Caco-2 (cell line): ENCODE measurements around the gene AGR2. TPM values are rescaled to one million over a fixed set of nuclear protein-coding genes. Genes with fewer than 3 reads are reported as not detected.

Experiments used
- BruUV-seq: library from RNA; stranded (reverse); fragments of 400-500 nt; replicated peaks from 2 replicates; lab custom pipeline; 2021; lab: Mats Ljungman, UMichigan
- CTCF ChIA-PET: fragments of 300-600 bp; sonication (Branson Sonifier 250); formaldehyde crosslinking; loops from one replicate; lab custom pipeline; 2022; ENCODE audit warnings: antibody characterized with exemption; lab: Charles Lee
- POLR2A ChIA-PET: fragments of 300-600 bp; sonication (Branson Sonifier 250); formaldehyde crosslinking; loops from one replicate; lab custom pipeline; 2022; ENCODE audit warnings: antibody characterized with exemption; lab: Charles Lee
- DNase-seq, 2 experiments: peaks; one replicate each; pipeline versions ENCODE4 v3.0.0 to v3.0.0-alpha.2; 2020 to 2022
- H3K27me3 ChIP-seq: replicated peaks from 2 replicates; pipeline ENCODE4 v1.6.0; 2011; ENCODE audit warnings: low read length; ENCODE audit not compliant: control insufficient read depth, insufficient read depth
- H3K36me3 ChIP-seq: 2 replicates; pipeline ENCODE4 v1.5.1; 2011; ENCODE audit warnings: low read length; ENCODE audit not compliant: control insufficient read depth, insufficient read depth
- H3K4me1 ChIP-seq: fragments of 250-450 bp; sonication (Bioruptor Pico); 2 replicates; pipeline ENCODE4 v1.5.1; 2020; ENCODE audit warnings: mild to moderate bottlenecking
- H3K4me3 ChIP-seq: 2 replicates; pipeline ENCODE4 v1.5.1; 2011; ENCODE audit warnings: low read depth, mild to moderate bottlenecking, control low read depth, low read length
- H3K9me3 ChIP-seq: fragments of 250-450 bp; sonication (Bioruptor Pico); 2 replicates; pipeline ENCODE4 v1.5.1; 2020; ENCODE audit warnings: mild to moderate bottlenecking, moderate library complexity
- H3K27ac Mint-ChIP-seq: one replicate; pipeline ENCODE4 v1.8.0; 2022; ENCODE audit warnings: mixed read lengths; ENCODE audit not compliant: unreplicated experiment
- H3K27me3 Mint-ChIP-seq: one replicate; pipeline ENCODE4 v1.8.0; 2022; ENCODE audit warnings: mixed read lengths; ENCODE audit not compliant: insufficient read depth, unreplicated experiment
- H3K36me3 Mint-ChIP-seq: one replicate; pipeline ENCODE4 v1.8.0; 2022; ENCODE audit warnings: mild to moderate bottlenecking, mixed read lengths; ENCODE audit not compliant: insufficient read depth, unreplicated experiment
- H3K4me1 Mint-ChIP-seq: one replicate; pipeline ENCODE4 v1.8.0; 2022; ENCODE audit warnings: low read depth, mixed read lengths; ENCODE audit not compliant: unreplicated experiment
- H3K4me3 Mint-ChIP-seq: one replicate; pipeline ENCODE4 v1.8.0; 2022; ENCODE audit warnings: mild to moderate bottlenecking, moderate library complexity, mixed read lengths; ENCODE audit not compliant: unreplicated experiment
- H3K9me3 Mint-ChIP-seq: one replicate; pipeline ENCODE4 v1.8.0; 2022; ENCODE audit warnings: mixed read lengths; ENCODE audit not compliant: unreplicated experiment
- intact Hi-C: fragments of 100-400 bp; cut with micrococcal nuclease; formaldehyde crosslinking; loops from one replicate; pipeline ENCODE4 v1.10.0; 2022; ENCODE audit not compliant: unreplicated experiment
- total RNA-seq: library from RNA; stranded (reverse); gene quantifications from 2 replicates; pipeline ENCODE4 v1.2.3, GENCODE V29; 2022
- TF ChIP-seq, protein P1 (sequence below), 2 experiments: fragments of 200-600 bp in 1 of 2; IDR thresholded peaks; 1 replicate in 1 of 2; 2 replicates in 1 of 2; pipeline versions ENCODE4 v1.5.1 to v1.8.0; 2011 to 2022; ENCODE audit warnings: antibody characterized with exemption in 1 of 2, control low read depth in 1 of 2, inconsistent platforms in 1 of 2, low read depth in 1 of 2, low read length in 1 of 2, mild to moderate bottlenecking in 1 of 2, moderate library complexity in 1 of 2; ENCODE audit not compliant: insufficient read depth in 1 of 2, severe bottlenecking in 1 of 2, unreplicated experiment in 1 of 2

AGR2 gene
- total RNA-seq, 1 experiment from 2014 or later = 343 TPM

DNA sequence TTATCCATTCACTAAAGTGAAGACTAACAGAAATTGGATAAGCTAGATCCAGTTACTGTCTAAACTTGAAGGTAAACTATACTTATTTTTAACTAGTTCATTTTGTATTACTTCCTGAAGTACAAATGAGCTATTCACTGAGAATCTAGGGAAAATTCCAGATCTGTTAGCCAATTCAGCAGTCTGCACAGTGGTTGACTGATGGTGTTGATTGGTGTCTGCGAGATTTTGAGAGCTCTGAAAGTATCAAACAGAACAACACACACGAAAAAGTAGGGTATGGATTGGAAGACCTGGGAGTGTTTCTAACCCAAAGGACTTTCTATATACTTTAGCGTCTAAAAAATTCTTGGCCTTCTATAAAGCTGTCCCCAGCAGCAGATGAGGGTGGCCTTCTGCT is 33.6 kb upstream of the AGR2 start:
- H3K27me3 Mint-ChIP-seq = no peaks in the 10 kb centered on the region
- DNase-seq = no peak
- no peaks in the 10 kb centered on the region for H3K36me3 Mint-ChIP-seq
- CTCF ChIA-PET = no interaction called here
- POLR2A ChIA-PET = no interaction called here
- no peak overlapping the region for H3K27ac Mint-ChIP-seq
- H3K27me3 ChIP-seq = no peaks in the 10 kb centered on the region
- no peaks in the 10 kb centered on the region for H3K36me3 ChIP-seq
- BruUV-seq = no TSS peak
- H3K9me3 ChIP-seq = peaks cover 6% of the 10 kb centered on the region; the same call in 1 of the 2 replicates
- TF ChIP-seq, protein P1, sequence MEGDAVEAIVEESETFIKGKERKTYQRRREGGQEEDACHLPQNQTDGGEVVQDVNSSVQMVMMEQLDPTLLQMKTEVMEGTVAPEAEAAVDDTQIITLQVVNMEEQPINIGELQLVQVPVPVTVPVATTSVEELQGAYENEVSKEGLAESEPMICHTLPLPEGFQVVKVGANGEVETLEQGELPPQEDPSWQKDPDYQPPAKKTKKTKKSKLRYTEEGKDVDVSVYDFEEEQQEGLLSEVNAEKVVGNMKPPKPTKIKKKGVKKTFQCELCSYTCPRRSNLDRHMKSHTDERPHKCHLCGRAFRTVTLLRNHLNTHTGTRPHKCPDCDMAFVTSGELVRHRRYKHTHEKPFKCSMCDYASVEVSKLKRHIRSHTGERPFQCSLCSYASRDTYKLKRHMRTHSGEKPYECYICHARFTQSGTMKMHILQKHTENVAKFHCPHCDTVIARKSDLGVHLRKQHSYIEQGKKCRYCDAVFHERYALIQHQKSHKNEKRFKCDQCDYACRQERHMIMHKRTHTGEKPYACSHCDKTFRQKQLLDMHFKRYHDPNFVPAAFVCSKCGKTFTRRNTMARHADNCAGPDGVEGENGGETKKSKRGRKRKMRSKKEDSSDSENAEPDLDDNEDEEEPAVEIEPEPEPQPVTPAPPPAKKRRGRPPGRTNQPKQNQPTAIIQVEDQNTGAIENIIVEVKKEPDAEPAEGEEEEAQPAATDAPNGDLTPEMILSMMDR (IDR thresholded peaks at IDR 0.05; ENCODE audit: insufficient read depth in 1 of 2, low read depth in 1 of 2, low read length in 1 of 2, severe bottlenecking in 1 of 2, unreplicated experiment in 1 of 2) = no peak
- peaks cover 4% of the 10 kb centered on the region; the same call in 1 of the 2 replicates for H3K4me1 ChIP-seq
- peaks cover 11% of the 10 kb centered on the region for H3K9me3 Mint-ChIP-seq
- H3K4me1 Mint-ChIP-seq = peaks cover 15% of the 10 kb centered on the region
- intact Hi-C loops = loop anchor here (2.0 kb wide), 1 partner anchor 16 kb away; no protein-coding TSS in a partner anchor
- H3K4me3 Mint-ChIP-seq = no peak overlapping the region
- H3K4me3 ChIP-seq = no peak overlapping the region

DNA sequence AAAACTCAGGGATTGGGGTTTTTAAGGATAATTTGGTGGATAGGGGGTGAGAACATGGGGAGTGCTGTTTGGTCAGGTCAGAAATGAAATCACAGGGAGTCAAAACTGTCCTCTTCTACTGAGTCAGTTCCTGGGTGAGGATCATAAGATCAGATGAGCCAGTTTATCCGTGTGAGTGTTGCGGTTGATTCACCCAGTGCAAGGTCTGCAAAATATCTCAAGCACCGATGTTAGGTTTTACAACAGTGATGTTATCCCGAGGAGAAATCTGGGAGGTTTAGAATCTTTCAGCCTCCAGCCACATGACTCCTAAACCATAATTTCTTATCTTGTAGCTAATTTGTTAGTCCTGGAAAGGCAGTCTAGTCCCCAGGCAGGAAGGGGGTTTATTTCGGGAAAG is 31.7 kb upstream of the AGR2 start:
- Mint-ChIP-seq H3K27me3 (no peaks in the 10 kb centered on the region), H3K4me1 (peaks cover 15% of the 10 kb centered on the region), H3K9me3 (peaks cover 11% of the 10 kb centered on the region), H3K36me3 (no peaks in the 10 kb centered on the region), H3K4me3 (no peak overlapping the region), H3K27ac (no peak overlapping the region)
- BruUV-seq = no TSS peak
- Histone ChIP-seq H3K4me1 (peaks cover 4% of the 10 kb centered on the region; the same call in 1 of the 2 replicates), H3K36me3 (no peaks in the 10 kb centered on the region), H3K27me3 (no peaks in the 10 kb centered on the region), H3K9me3 (peaks cover 6% of the 10 kb centered on the region; the same call in 1 of the 2 replicates), H3K4me3 (no peak overlapping the region)
- no peak for DNase-seq
- ChIA-PET POLR2A (no interaction called here), CTCF (no interaction called here)
- intact Hi-C loops = no loop called here
- TF ChIP-seq, protein P1 (IDR thresholded peaks at IDR 0.05; ENCODE audit: insufficient read depth in 1 of 2, low read depth in 1 of 2, low read length in 1 of 2, severe bottlenecking in 1 of 2, unreplicated experiment in 1 of 2) = no peak

DNA sequence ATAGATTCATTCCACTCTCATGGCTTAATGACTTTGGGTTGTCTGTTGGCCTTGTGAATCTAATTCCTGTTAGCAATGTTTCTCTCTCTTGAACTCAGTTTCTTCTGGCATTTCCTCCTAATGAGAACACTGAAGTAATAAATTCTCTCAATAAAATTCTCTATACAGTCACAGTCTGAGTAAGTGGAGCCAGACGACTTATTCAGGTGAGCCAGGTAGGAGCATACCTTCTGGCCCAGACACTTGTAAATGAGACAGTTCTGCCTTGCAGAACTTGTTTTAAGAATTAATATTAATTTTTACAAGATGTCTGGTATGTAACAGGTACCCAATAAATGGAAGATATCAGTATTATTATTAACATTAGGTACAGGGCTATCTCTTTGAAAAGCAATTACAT is 28.6 kb upstream of the AGR2 start:
- Mint-ChIP-seq H3K27ac (no peak overlapping the region), H3K9me3 (peaks cover 27% of the 10 kb centered on the region), H3K4me3 (no peak overlapping the region), H3K27me3 (no peaks in the 10 kb centered on the region), H3K4me1 (peaks cover 7% of the 10 kb centered on the region), H3K36me3 (no peaks in the 10 kb centered on the region)
- TF ChIP-seq, protein P1 (IDR thresholded peaks at IDR 0.05; ENCODE audit: insufficient read depth in 1 of 2, low read depth in 1 of 2, low read length in 1 of 2, severe bottlenecking in 1 of 2, unreplicated experiment in 1 of 2) = no peak
- ChIA-PET POLR2A (no interaction called here), CTCF (no interaction called here)
- intact Hi-C loops = no loop called here
- Histone ChIP-seq H3K4me3 (no peak overlapping the region), H3K4me1 (no peaks in the 10 kb centered on the region), H3K27me3 (no peaks in the 10 kb centered on the region), H3K9me3 (peaks cover 10% of the 10 kb centered on the region; the same call in 1 of the 2 replicates), H3K36me3 (no peaks in the 10 kb centered on the region)
- BruUV-seq = no TSS peak
- DNase-seq = no peak
